ENCODE data around the gene CD55.

DNA sequence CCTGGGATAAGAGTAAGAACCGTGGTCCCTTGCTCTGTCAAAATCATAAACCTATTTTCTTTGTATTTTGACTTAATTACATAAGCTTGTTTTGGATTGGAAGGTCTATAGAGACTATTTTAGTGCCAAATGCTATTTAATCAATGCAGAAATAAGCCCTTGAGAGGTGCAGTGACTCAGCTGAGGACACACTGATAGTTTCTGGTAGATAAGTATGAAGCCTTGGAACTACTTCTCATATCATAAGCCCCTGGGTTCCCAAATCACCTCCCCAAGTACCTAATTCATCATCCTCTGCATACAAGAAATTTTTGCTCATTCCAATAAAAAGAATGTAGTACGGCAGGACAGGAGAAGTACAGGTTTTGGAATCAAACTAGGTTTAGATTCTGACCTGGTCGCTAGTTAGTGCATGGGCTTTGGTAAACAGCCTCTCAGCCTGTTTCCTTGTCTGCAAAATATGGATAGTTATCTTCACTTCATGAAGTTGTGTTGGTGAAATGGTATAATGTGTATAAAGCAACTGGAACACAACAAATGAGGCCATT is 3.3 kb upstream of the CD55 start:
- no peak for TF ChIP-seq POLR2A (IDR thresholded peaks at IDR 0.05)
- TF ChIP-seq, protein P1, sequence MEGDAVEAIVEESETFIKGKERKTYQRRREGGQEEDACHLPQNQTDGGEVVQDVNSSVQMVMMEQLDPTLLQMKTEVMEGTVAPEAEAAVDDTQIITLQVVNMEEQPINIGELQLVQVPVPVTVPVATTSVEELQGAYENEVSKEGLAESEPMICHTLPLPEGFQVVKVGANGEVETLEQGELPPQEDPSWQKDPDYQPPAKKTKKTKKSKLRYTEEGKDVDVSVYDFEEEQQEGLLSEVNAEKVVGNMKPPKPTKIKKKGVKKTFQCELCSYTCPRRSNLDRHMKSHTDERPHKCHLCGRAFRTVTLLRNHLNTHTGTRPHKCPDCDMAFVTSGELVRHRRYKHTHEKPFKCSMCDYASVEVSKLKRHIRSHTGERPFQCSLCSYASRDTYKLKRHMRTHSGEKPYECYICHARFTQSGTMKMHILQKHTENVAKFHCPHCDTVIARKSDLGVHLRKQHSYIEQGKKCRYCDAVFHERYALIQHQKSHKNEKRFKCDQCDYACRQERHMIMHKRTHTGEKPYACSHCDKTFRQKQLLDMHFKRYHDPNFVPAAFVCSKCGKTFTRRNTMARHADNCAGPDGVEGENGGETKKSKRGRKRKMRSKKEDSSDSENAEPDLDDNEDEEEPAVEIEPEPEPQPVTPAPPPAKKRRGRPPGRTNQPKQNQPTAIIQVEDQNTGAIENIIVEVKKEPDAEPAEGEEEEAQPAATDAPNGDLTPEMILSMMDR (IDR thresholded peaks at IDR 0.05), result no peak

Measured in suprapubic skin (tissue), 3 donors.